Heart left ventricle (tissue), 16 donors: ENCODE data around the gene LY6G5C. TPM values are rescaled to one million over a fixed set of nuclear protein-coding genes. Genes with fewer than 3 reads are reported as not detected.

Experiments used
- ATAC-seq, 4 donors: fragments of 200-7000 bp; cut with Tn5 transposase; one replicate each; pipeline ENCODE4 v1.9.1; 2020 to 2022; ENCODE audit warnings: moderate library complexity in 4 of 4, mild to moderate bottlenecking in 3 of 4, moderate number of reproducible peaks in 1 of 4
- DNase-seq, 5 donors: peaks; one replicate each; pipeline ENCODE4 v3.0.0-alpha.2; 2020
- H3K27ac ChIP-seq, 12 donors: fragments of 200-600 bp; sonication (generic) in 4 of 12; one replicate each; pipeline versions ENCODE4 v1.5.0 to v1.8.0; 2016 to 2022; ENCODE audit warnings: mild to moderate bottlenecking in 2 of 12
- H3K27me3 ChIP-seq, 9 donors: fragments of 200-600 bp; sonication (generic) in 2 of 9; one replicate each; pipeline versions ENCODE4 v1.5.1 to v1.8.0; 2016 to 2022; ENCODE audit warnings: mild to moderate bottlenecking in 3 of 9
- H3K36me3 ChIP-seq, 9 donors: fragments of 200-600 bp; sonication (generic) in 2 of 9; one replicate each; pipeline versions ENCODE4 v1.5.0 to v1.8.0; 2018 to 2022; ENCODE audit warnings: mild to moderate bottlenecking in 2 of 9
- H3K4me1 ChIP-seq, 12 donors: fragments of 200-600 bp; sonication (generic) in 4 of 12; one replicate each; pipeline versions ENCODE4 v1.5.0 to v1.8.0; 2016 to 2022; ENCODE audit warnings: mild to moderate bottlenecking in 3 of 12
- H3K4me3 ChIP-seq, 12 donors: fragments of 200-600 bp; sonication (generic) in 4 of 12; one replicate each; pipeline versions ENCODE4 v1.5.0 to v1.8.0; 2017 to 2022; ENCODE audit warnings: mild to moderate bottlenecking in 9 of 12, moderate library complexity in 4 of 12
- H3K9me3 ChIP-seq, 12 donors: fragments of 200-600 bp; sonication (generic) in 4 of 12; one replicate each; pipeline versions ENCODE4 v1.5.0 to v1.8.0; 2016 to 2022; ENCODE audit warnings: mild to moderate bottlenecking in 1 of 12
- POLR2A ChIP-seq, 2 donors: fragments of 450-650 bp; IDR thresholded peaks; one replicate each; pipeline ENCODE4 v1.6.1; 2017; ENCODE audit warnings: antibody characterized with exemption in 2 of 2, mild to moderate bottlenecking in 2 of 2, moderate library complexity in 2 of 2
- WGBS, 4 donors: extraction: QIAGEN DNeasy Blood & Tissue Kit in 2 of 4; methylation state at CpG; one replicate each; pipeline versions ENCODE4 v1.1.5 to v1.1.7; 2013 to 2018; 5-methylcytosine and 5-hydroxymethylcytosine counted together
- intact Hi-C, 10 donors: fragments of 100-400 bp; cut with DNase I; formaldehyde crosslinking; loops; one replicate each; pipeline versions ENCODE4 v1.11.1 to v1.14.2; 2022
- polyA plus RNA-seq, 2 donors: library from polyadenylated mRNA; stranded (reverse); fragments of 200-250 nt; gene quantifications; one replicate each; pipeline ENCODE4 v1.2.3, GENCODE V29; 2013
- total RNA-seq, 9 donors: library from RNA; depleted of rRNA in 2 of 9; stranded (reverse); fragments of >200 nt in 2 of 9; fragmentation: NEBNext Ultra II Directional in 3 of 9; extraction: Animal tissue kit (Norgen Biotek cat#: 25700) in 3 of 9; gene quantifications; one replicate each; pipeline versions ENCODE4 v1.1.0 to v1.2.4, GENCODE V29; 2016 to 2023
- TF ChIP-seq, protein P1 (sequence below), 12 donors: fragments of 200-600 bp; sonication (generic) in 4 of 12; IDR thresholded peaks; one replicate each; pipeline versions ENCODE4 v1.5.0 to v1.8.0; 2018 to 2022; ENCODE audit warnings: antibody characterized with exemption in 12 of 12, mild to moderate bottlenecking in 5 of 12
- donor health status: ischemic (EF 13 %, LVEDD 7.1; RV severe dilation, severe dysfunction).
- donor health status: healthy with polysubstance abuse.
- donor health status: DM: no; HTN: yes; CAD: no.
- donor health status: DM: no; HTN: no; CAD: no.
- donor health status: ischemic (EF 25% LVEDD 6.9; RV normal size, moderate dysfunction).
- donor health status: ischemic (EF 25% LVEDD 5.7; RV mildly dilated, moderate dysfunction).
- donor health status: healthy.
- donor health status: DM: yes; HTN: yes; CAD: no.
- donor health status: ischemic (EF 35%, LVEDD 5.7; RV mildly dilated, moderate dysfunction).
- donor health status: nonischemic (EF 11% LVEDD 7.7; RV severe dilation, severe dysfunction).
- donor health status: DM: yes; HTN: yes; CAD: no.
- donor health status: PGD.
- donor health status: ischemic (EF 29% LVEDD 5.4; RV normal size, mild dysfunction).
- donor health status: nonischemic (EF 23%, LVEDD 6.1; RV moderate dilation, normal function).

LY6G5C gene
- total and polyA plus RNA-seq, 11 donors: 1.3 to 3.1 (median 2.2) TPM

DNA sequence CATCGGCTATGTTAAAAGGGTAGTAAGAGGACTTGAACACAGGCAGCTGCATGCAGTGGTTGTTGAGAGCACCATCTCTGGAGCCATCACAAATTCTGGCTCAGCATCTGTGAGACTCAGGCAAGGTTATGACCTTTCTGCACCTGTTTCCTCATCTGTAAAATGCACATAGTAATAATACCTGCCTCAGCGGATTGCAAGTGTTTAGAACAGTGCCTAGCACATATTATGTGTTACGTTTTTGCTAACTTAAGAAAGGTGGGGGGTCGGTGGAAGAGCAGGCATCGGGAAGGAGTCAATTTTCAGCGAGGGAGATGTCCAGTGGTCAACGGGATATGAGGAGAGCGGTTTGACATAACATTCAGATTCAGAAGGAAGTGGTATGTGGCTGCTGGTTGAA is 2.9 kb downstream of the LY6G5C start:
- intact Hi-C loops: loop anchor here in 1 of 10 donors (5.0 kb wide), 1 partner anchor 199 kb away; the partner anchor contains the start of gene SLC44A4
- no peak for ATAC-seq
- no peak for DNase-seq
- Histone ChIP-seq H3K4me3 (no peak overlapping the region), H3K9me3 (no peaks in the 10 kb centered on the region), H3K36me3 (peaks cover 0 to 22% (median 8%) of the 10 kb centered on the region in 9 donors), H3K27ac (no peak overlapping the region), H3K4me1 (peaks cover 0 to 21% (median 14%) of the 10 kb centered on the region in 12 donors), H3K27me3 (no peaks in the 10 kb centered on the region)
- no peak for TF ChIP-seq POLR2A (IDR thresholded peaks at IDR 0.05)
- TF ChIP-seq, protein P1, sequence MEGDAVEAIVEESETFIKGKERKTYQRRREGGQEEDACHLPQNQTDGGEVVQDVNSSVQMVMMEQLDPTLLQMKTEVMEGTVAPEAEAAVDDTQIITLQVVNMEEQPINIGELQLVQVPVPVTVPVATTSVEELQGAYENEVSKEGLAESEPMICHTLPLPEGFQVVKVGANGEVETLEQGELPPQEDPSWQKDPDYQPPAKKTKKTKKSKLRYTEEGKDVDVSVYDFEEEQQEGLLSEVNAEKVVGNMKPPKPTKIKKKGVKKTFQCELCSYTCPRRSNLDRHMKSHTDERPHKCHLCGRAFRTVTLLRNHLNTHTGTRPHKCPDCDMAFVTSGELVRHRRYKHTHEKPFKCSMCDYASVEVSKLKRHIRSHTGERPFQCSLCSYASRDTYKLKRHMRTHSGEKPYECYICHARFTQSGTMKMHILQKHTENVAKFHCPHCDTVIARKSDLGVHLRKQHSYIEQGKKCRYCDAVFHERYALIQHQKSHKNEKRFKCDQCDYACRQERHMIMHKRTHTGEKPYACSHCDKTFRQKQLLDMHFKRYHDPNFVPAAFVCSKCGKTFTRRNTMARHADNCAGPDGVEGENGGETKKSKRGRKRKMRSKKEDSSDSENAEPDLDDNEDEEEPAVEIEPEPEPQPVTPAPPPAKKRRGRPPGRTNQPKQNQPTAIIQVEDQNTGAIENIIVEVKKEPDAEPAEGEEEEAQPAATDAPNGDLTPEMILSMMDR (IDR thresholded peaks at IDR 0.05): no peak
- WGBS, 4 donors: 77 to 81% (median 78%) methylated on average over 8 of the region's 8 CpGs

DNA sequence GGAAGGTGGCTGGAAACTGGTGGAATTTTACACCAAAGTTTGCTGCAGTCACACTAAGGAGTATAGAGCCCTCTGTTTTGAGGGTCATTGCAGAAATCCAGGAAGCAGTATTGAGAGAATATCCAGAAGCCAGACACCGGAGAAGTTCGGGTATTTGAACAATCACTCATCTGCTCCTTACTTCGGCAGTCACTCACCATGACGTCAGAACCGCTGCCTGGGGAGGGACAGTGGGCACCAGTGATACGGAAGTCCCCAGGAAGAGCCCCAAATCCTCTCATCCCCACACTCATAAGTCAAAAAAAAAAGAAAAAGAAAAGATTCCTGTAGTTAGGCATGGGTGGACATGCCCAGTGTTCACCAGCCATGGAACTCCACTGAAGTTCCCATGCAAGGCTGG is 4.0 kb downstream of the LY6G5C start:
- no peak for DNase-seq
- Histone ChIP-seq H3K4me1 (peaks cover 0 to 19% (median 13%) of the 10 kb centered on the region in 12 donors), H3K36me3 (peaks cover 0 to 32% (median 18%) of the 10 kb centered on the region in 9 donors), H3K27me3 (no peaks in the 10 kb centered on the region), H3K9me3 (no peaks in the 10 kb centered on the region), H3K27ac (no peak overlapping the region), H3K4me3 (no peak overlapping the region)
- intact Hi-C loops: loop anchor here in 1 of 10 donors (5.0 kb wide), 1 partner anchor 200 kb away; the partner anchor contains the start of gene SLC44A4
- no peak for ATAC-seq
- TF ChIP-seq, protein P1 (IDR thresholded peaks at IDR 0.05): no peak
- TF ChIP-seq POLR2A (IDR thresholded peaks at IDR 0.05): no peak
- WGBS, 4 donors: 73 to 83% (median 79%) methylated on average over 6 of the region's 6 CpGs

DNA sequence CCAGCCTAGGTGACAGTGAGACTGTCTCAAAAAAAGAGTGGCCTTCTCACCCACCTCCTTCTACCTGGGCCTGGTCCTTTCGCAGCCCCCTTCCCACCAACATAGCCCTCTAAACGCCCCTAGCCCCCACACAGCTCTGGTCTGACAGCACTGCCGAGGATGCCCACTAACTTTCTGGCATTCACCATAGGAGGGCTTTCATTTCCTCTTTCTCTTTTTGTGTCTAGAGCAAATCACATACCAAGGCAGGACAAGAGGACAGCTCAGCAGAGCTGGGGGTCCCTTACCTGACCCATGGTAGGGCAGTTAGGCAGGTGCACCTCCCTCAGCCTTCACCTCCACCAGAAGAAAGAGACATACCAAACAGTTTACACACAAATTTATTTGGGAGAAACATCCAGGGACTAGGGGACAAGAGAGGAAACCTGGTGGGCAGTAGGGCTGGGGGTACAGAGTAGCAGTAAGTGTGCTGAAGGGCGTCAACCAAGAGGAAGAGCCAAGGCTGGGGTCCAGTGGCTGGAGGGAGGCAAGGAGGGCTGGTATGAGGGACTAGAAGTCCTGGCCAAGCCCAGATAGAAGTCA is 4.5 kb downstream of the LY6G5C start:
- no peaks in the 10 kb centered on the region for H3K9me3 ChIP-seq
- peaks cover 0 to 14% (median 11%) of the 10 kb centered on the region in 12 donors for H3K4me1 ChIP-seq
- ATAC-seq (no peak), DNase-seq (no peak)
- H3K4me3 ChIP-seq: no peak overlapping the region
- H3K36me3 ChIP-seq: peaks cover 0 to 37% (median 23%) of the 10 kb centered on the region in 9 donors
- no peaks in the 10 kb centered on the region for H3K27me3 ChIP-seq
- no peak for TF ChIP-seq POLR2A (IDR thresholded peaks at IDR 0.05)
- TF ChIP-seq, protein P1 (IDR thresholded peaks at IDR 0.05): no peak
- H3K27ac ChIP-seq: no peak overlapping the region
- intact Hi-C loops: loop anchor here in 1 of 10 donors (5.0 kb wide), 1 partner anchor 201 kb away; the partner anchor contains the start of gene SLC44A4
- 81 to 90% (median 84%) methylated on average over 4 of the region's 4 CpGs for WGBS, 4 donors

DNA sequence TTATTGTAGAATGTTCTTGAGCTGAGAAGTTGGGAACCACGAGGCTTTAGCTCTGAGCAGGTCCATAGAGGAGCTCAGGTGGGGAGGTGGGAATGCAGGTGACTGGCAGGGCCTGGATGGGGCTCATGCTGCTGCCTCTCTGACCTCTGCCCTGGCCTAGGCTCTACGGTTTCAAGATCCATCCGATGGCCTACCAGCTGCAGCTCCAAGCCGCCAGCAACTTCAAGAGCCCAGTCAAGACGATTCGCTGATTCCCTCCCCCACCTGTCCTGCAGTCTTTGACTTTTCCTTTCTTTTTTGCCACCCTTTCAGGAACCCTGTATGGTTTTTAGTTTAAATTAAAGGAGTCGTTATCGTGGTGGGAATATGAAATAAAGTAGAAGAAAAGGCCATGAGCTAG is 11.2 kb downstream of the LY6G5C start, which contains the start of gene LY6G5B:
Gene LY6G5B, plus strand, starts transcription at position 301 of the 400 bp plus-strand sequence. CDS start 975 bp downstream, outside the sequence.
- intact Hi-C loops: loop anchor here in 3 of 10 donors (5.0 to 10.0 kb wide), 3 partner anchors 163 to 505 kb away; partner anchors contain the start of genes AGPAT1 (in 2 of the 3), RNF5 (in 2 of the 3), NELFE (in 1 of the 3) and SKIC2 (in 1 of the 3)
- no peaks in the 10 kb centered on the region for H3K27me3 ChIP-seq
- peaks cover 7 to 73% (median 69%) of the 10 kb centered on the region in 9 donors for H3K36me3 ChIP-seq
- H3K9me3 ChIP-seq: no peaks in the 10 kb centered on the region
- peaks cover 0 to 28% (median 14%) of the 10 kb centered on the region in 12 donors for H3K4me1 ChIP-seq
- TF ChIP-seq, protein P1 (IDR thresholded peaks at IDR 0.05): no peak
- TF ChIP-seq POLR2A (IDR thresholded peaks at IDR 0.05): no peak
- 84 to 95% (median 88%) methylated on average over 8 of the region's 8 CpGs for WGBS, 4 donors
- no peak for DNase-seq
- ATAC-seq: no peak
- H3K27ac ChIP-seq: no peak within 1 kb of the TSS
- H3K4me3 ChIP-seq: no peak within 1 kb of the TSS
